Left lung (tissue), 10 donors: Measurements from ENCODE around the gene ELMOD1. TPM values are rescaled to one million over a fixed set of nuclear protein-coding genes. Genes with fewer than 3 reads are reported as not detected.

ENCODE experiments used
- ATAC-seq: fragments of 200-7000 bp; cut with Tn5 transposase; one replicate; pipeline ENCODE4 v1.9.1; 2020; ENCODE audit warnings: moderate library complexity
- DNase-seq, 4 donors: peaks; one replicate each; pipeline ENCODE4 v3.0.0-alpha.2; 2013 to 2020
- H3K27ac ChIP-seq, 2 donors: fragments of 200-600 bp; sonication (generic) in 1 of 2; one replicate each; pipeline versions ENCODE4 v1.5.0 to v1.8.0; 2020 to 2021
- H3K27me3 ChIP-seq, 2 donors: fragments of 200-600 bp; sonication (generic) in 1 of 2; one replicate each; pipeline versions ENCODE4 v1.5.0 to v1.8.0; 2020 to 2021
- H3K36me3 ChIP-seq, 2 donors: fragments of 200-600 bp; sonication (generic) in 1 of 2; one replicate each; pipeline versions ENCODE4 v1.5.0 to v1.8.0; 2020 to 2021
- H3K4me1 ChIP-seq, 2 donors: fragments of 200-600 bp; one replicate each; pipeline ENCODE4 v1.8.0; 2021
- H3K4me3 ChIP-seq, 2 donors: fragments of 200-600 bp; sonication (generic) in 1 of 2; one replicate each; pipeline versions ENCODE4 v1.5.0 to v1.8.0; 2020 to 2021; ENCODE audit warnings: mild to moderate bottlenecking in 1 of 2
- H3K9me3 ChIP-seq, 2 donors: fragments of 200-600 bp; sonication (generic) in 1 of 2; one replicate each; pipeline versions ENCODE4 v1.5.0 to v1.8.0; 2020 to 2021
- intact Hi-C, 2 donors: fragments of 100-400 bp; cut with DNase I; formaldehyde crosslinking; loops; one replicate each; pipeline versions ENCODE4 v1.11.2 to v1.14.2; 2022
- polyA plus RNA-seq, 6 donors: library from polyadenylated mRNA; unstranded; fragments of 120-200 nt; gene quantifications; one replicate each; pipeline ENCODE4 v1.2.1, GENCODE V29; 2013; ENCODE audit not compliant: insufficient read length in 6 of 6
- total RNA-seq, 2 donors: library from RNA; stranded (reverse); fragmentation: NEBNext Ultra II Directional; extraction: Animal tissue kit (Norgen Biotek cat#: 25700); gene quantifications; one replicate each; pipeline ENCODE4 v1.2.1, GENCODE V29; 2021
- TF ChIP-seq, protein P1 (sequence below), 2 donors: fragments of 200-600 bp; sonication (generic) in 1 of 2; IDR thresholded peaks; one replicate each; pipeline versions ENCODE4 v1.5.0 to v1.8.0; 2021; ENCODE audit warnings: antibody characterized with exemption in 2 of 2
- donor health status: DM: no; HTN: yes; CAD: no.
- donor health status: DM: no; HTN: no; CAD: no.

ELMOD1 gene
- total and polyA plus RNA-seq, 8 donors, result 0.96 to 7.7 (median 5.6) TPM

DNA sequence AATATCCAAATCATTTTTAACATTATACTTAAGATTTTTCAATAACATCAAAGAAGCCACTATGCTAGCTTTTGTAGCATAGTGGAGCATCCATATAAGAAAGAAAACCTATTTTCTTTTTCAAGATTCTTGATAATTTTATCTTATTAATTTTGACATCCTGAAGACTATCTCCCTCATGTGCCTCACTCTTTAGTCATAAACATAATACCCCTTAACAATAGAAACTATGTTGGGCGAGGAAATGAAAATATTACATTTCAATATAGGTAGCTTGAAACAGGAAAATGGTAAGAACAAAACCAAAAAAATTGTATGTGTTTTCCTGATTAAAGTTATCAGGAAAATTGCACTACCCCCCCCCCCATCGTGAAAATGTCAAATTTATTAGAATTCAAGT is 40.1 kb downstream of the ELMOD1 start:
- intact Hi-C loops, result no loop called here

DNA sequence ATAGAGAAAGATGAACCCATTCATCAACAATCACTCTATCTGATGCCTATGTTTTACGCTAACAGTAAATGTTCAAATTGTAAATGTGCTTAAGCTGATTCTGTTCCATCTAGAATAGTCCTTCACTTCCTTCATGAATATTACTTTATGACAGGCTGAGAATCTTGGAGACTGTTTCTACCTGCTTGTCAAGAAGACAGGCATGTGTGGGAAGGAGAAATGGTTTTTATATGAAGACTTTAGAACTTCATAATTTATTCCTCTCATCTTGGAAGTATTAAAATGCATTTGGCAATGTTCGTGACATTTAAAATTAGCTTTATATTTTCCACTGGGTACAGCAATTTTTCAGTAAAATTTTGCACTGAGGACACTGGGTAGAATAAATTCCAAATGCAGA is 41.0 kb downstream of the ELMOD1 start:
- Histone ChIP-seq H3K36me3 (no peaks in the 10 kb centered on the region), H3K4me3 (no peak overlapping the region), H3K27me3 (no peaks in the 10 kb centered on the region), H3K27ac (no peak overlapping the region), H3K9me3 (no peaks in the 10 kb centered on the region), H3K4me1 (no peaks in the 10 kb centered on the region)
- no peak for DNase-seq
- intact Hi-C loops, result no loop called here
- ATAC-seq, result no peak
- TF ChIP-seq, protein P1, sequence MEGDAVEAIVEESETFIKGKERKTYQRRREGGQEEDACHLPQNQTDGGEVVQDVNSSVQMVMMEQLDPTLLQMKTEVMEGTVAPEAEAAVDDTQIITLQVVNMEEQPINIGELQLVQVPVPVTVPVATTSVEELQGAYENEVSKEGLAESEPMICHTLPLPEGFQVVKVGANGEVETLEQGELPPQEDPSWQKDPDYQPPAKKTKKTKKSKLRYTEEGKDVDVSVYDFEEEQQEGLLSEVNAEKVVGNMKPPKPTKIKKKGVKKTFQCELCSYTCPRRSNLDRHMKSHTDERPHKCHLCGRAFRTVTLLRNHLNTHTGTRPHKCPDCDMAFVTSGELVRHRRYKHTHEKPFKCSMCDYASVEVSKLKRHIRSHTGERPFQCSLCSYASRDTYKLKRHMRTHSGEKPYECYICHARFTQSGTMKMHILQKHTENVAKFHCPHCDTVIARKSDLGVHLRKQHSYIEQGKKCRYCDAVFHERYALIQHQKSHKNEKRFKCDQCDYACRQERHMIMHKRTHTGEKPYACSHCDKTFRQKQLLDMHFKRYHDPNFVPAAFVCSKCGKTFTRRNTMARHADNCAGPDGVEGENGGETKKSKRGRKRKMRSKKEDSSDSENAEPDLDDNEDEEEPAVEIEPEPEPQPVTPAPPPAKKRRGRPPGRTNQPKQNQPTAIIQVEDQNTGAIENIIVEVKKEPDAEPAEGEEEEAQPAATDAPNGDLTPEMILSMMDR (IDR thresholded peaks at IDR 0.05), result no peak

More for the DNA sequence above, 40.1 kb downstream of the ELMOD1 start:
- H3K4me1 ChIP-seq, result no peaks in the 10 kb centered on the region
- H3K4me3 ChIP-seq, result no peak overlapping the region
- ATAC-seq (no peak), DNase-seq (no peak)
- H3K9me3 ChIP-seq, result no peaks in the 10 kb centered on the region
- H3K36me3 ChIP-seq, result no peaks in the 10 kb centered on the region
- no peak overlapping the region for H3K27ac ChIP-seq
- TF ChIP-seq, protein P1 (IDR thresholded peaks at IDR 0.05), result no peak
- H3K27me3 ChIP-seq, result no peaks in the 10 kb centered on the region

DNA sequence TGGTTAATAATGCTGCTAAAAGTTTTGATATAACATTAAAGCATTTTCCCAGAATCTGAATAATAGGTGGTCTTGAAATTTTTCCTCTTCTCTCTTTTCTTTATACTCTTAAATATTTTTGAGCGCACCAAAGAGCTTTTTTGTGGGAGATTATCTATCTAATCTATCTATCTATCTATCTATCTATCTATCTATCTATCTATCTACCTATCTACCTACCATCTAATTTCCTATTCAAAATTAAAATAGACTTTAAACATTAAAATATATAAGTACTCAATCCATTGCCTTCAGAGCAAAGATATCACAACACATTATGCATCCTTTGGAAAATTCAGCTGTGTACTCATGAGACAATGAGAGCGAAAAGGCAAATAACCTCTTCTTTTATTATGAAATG is 55.8 kb downstream of the ELMOD1 start:
- Histone ChIP-seq H3K27ac (no peak overlapping the region), H3K4me3 (no peak overlapping the region), H3K27me3 (no peaks in the 10 kb centered on the region), H3K36me3 (no peaks in the 10 kb centered on the region), H3K4me1 (no peaks in the 10 kb centered on the region), H3K9me3 (no peaks in the 10 kb centered on the region)
- ATAC-seq (no peak), DNase-seq (no peak)
- intact Hi-C loops, result no loop called here
- TF ChIP-seq, protein P1 (IDR thresholded peaks at IDR 0.05), result no peak

DNA sequence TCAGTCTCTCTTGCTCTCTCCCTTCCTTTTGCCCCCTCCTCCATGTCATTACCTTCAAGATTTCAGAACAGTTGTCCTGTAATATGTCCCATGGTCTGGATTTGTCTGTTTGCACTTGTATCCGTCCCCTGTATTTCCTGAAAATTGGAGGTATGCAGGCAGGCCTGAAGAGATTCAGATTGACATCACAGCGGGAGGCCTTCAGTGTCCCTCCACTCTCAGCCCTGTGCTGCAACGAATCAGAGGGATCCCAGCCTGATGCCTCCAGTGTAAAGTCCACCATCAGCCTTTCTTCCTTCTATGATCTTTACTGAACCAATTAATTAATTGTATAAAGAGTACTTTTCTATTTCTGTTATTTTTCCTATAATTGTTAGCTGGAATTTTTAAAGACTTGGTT is 57.3 kb downstream of the ELMOD1 start:
- TF ChIP-seq, protein P1 (IDR thresholded peaks at IDR 0.05), result no peak
- H3K9me3 ChIP-seq, result no peaks in the 10 kb centered on the region
- DNase-seq (no peak), ATAC-seq (no peak)
- H3K27me3 ChIP-seq, result no peaks in the 10 kb centered on the region
- H3K27ac ChIP-seq, result no peak overlapping the region
- intact Hi-C loops, result no loop called here
- H3K36me3 ChIP-seq, result no peaks in the 10 kb centered on the region
- no peak overlapping the region for H3K4me3 ChIP-seq
- no peaks in the 10 kb centered on the region for H3K4me1 ChIP-seq

DNA sequence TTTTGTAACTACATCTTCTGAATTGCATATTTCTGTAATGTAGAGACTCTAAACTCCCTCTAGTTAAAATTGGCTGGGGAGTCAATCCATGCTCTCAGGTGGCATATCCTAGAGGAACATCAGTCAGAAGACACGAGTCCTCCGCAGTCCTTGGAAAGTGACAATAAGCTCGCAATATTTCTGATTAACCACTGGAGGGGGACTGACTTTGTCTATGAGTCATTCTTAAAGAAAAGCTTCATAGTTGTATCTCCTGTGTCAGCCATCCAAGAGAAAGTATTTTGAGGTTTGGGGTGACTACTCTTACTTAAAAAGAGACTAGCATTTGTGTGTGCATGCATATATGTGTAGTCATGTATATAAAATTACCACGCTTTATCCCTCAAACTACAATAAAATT is 60.7 kb downstream of the ELMOD1 start:
- Histone ChIP-seq H3K4me1 (no peaks in the 10 kb centered on the region), H3K36me3 (no peaks in the 10 kb centered on the region), H3K27ac (no peak overlapping the region), H3K9me3 (no peaks in the 10 kb centered on the region), H3K4me3 (no peak overlapping the region), H3K27me3 (no peaks in the 10 kb centered on the region)
- ATAC-seq (no peak), DNase-seq (no peak)
- intact Hi-C loops, result no loop called here
- TF ChIP-seq, protein P1 (IDR thresholded peaks at IDR 0.05), result no peak
